Measurements from ENCODE around the gene ACKR3. TPM values are rescaled to one million over a fixed set of nuclear protein-coding genes. Genes with fewer than 3 reads are reported as not detected.

The ACKR3 gene
- total and polyA plus RNA-seq, 2 experiments from 2014 or later, result 1.0 to 3.0 TPM

GRCh38 chr2:236614551-236614950 is 44.9 kb downstream of the ACKR3 start (continued):
- TF ChIP-seq ZNF462 (CRISPR knock-in tag; IDR thresholded peaks at IDR 0.05), result no peak
- TF ChIP-seq ETS1 (IDR thresholded peaks at IDR 0.05), result no peak

DNA sequence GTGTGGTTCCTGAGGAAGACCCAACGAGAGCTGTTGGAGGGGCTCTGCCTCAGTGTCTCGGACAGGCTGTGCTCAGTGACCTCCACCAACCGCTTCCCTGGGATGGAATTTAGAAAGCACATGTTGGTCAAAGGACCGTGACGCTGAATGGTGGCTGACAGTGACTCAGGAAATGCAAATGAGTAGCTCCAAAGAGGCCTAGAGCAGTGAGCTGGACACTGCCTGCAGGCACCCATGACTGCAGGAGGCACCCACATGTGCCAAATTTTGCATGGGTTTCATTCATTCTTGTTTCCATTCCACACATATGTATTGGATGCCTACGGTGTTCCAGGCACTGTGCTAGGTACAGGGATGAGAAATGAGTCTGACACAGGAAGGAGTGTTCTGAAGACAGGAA is 46.4 kb downstream of the ACKR3 start:
- Histone ChIP-seq H3K4me1 (ENCODE audit: insufficient read depth) (no peaks in the 10 kb centered on the region), H3F3A (replicated peaks; ENCODE audit: low read depth) (no peaks in the 10 kb centered on the region), H4K20me1 (replicated peaks; ENCODE audit: insufficient read depth) (no peaks in the 10 kb centered on the region), H2AFZ (no peak overlapping the region), H3K9me2 (ENCODE audit: insufficient read depth) (no peaks in the 10 kb centered on the region), H3K27ac (ENCODE audit: low read depth) (no peak overlapping the region), H3K27me3 (ENCODE audit: insufficient read depth) (no peaks in the 10 kb centered on the region), H3K4me3 (no peak overlapping the region), H3K4me2 (no peak overlapping the region), H3K79me2 (replicated peaks; ENCODE audit: insufficient read depth) (no peaks in the 10 kb centered on the region), H3K36me3 (ENCODE audit: insufficient read depth) (no peaks in the 10 kb centered on the region)
- Mint-ChIP-seq H3K4me3 (no peak overlapping the region), H3K36me3 (ENCODE audit: low read depth) (no peaks in the 10 kb centered on the region), H3K4me1 (peaks cover 7% of the 10 kb centered on the region; the same call in 1 of the 3 replicates), H3K27me3 (ENCODE audit: insufficient read depth, low read depth, poor library complexity) (peaks cover 9% of the 10 kb centered on the region), H3K9me3 (no peaks in the 10 kb centered on the region), H3K27ac (no peak overlapping the region)
- DNase-seq (ENCODE audit: low spot score), result no peak
- ATAC-seq, result no peak
- TF ChIP-seq, protein P1, sequence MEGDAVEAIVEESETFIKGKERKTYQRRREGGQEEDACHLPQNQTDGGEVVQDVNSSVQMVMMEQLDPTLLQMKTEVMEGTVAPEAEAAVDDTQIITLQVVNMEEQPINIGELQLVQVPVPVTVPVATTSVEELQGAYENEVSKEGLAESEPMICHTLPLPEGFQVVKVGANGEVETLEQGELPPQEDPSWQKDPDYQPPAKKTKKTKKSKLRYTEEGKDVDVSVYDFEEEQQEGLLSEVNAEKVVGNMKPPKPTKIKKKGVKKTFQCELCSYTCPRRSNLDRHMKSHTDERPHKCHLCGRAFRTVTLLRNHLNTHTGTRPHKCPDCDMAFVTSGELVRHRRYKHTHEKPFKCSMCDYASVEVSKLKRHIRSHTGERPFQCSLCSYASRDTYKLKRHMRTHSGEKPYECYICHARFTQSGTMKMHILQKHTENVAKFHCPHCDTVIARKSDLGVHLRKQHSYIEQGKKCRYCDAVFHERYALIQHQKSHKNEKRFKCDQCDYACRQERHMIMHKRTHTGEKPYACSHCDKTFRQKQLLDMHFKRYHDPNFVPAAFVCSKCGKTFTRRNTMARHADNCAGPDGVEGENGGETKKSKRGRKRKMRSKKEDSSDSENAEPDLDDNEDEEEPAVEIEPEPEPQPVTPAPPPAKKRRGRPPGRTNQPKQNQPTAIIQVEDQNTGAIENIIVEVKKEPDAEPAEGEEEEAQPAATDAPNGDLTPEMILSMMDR (conservative IDR thresholded peaks at IDR 0.05; ENCODE audit: low read depth in 2 of 2), result no peak
- TF ChIP-seq CREB1 (CRISPR knock-in tag; IDR thresholded peaks at IDR 0.05; ENCODE audit: low read depth), result no peak

Measured in GM23338 (cell line).